IMR-90 (cell line): ENCODE measurements around the gene PLCB4.

Experiments used
- BHLHE40 ChIP-seq: fragments of 150-350 bp; IDR thresholded peaks from 2 replicates; pipeline ENCODE4 v1.6.1; 2016; ENCODE audit warnings: mild to moderate bottlenecking, low read depth, low read length
- CEBPB ChIP-seq: IDR thresholded peaks from 2 replicates; pipeline ENCODE4 v1.6.1; 2012; ENCODE audit warnings: low read depth, low read length, improper control_type of control experiment
- CTCF ChIP-seq: conservative IDR thresholded peaks from 2 replicates; pipeline ENCODE4 v1.5.1; 2012; ENCODE audit warnings: mild to moderate bottlenecking, low read depth, low read length, improper control_type of control experiment
- ELK1 ChIP-seq: fragments of 150-350 bp; IDR thresholded peaks from 2 replicates; pipeline ENCODE4 v1.6.1; 2016; ENCODE audit warnings: low read depth, mild to moderate bottlenecking, low read length, moderate library complexity, borderline replicate concordance
- FOS ChIP-seq: fragments of 150-350 bp; IDR thresholded peaks from 2 replicates; pipeline ENCODE4 v1.6.1; 2016; ENCODE audit warnings: low read depth, low read length
- MAZ ChIP-seq: IDR thresholded peaks from 2 replicates; pipeline ENCODE4 v1.6.1; 2012; ENCODE audit warnings: low read depth, mild to moderate bottlenecking, low read length, improper control_type of control experiment, moderate library complexity, borderline replicate concordance
- MXI1 ChIP-seq: IDR thresholded peaks from 2 replicates; pipeline ENCODE4 v1.6.1; 2012; ENCODE audit warnings: low read depth, mild to moderate bottlenecking, low read length, moderate library complexity, borderline replicate concordance
- NFE2L2 ChIP-seq: fragments of 150-350 bp; IDR thresholded peaks from 2 replicates; pipeline ENCODE4 v1.6.1; 2016; ENCODE audit warnings: low read depth, mild to moderate bottlenecking, low read length
- POLR2A ChIP-seq: IDR thresholded peaks from 2 replicates; pipeline ENCODE4 v1.6.1; 2012; ENCODE audit warnings: mild to moderate bottlenecking, low read depth, low read length
- RAD21 ChIP-seq: IDR thresholded peaks from 2 replicates; pipeline ENCODE4 v1.6.1; 2012; ENCODE audit warnings: low read length, improper control_type of control experiment
- RCOR1 ChIP-seq: IDR thresholded peaks from 2 replicates; pipeline ENCODE4 v1.6.1; 2012; ENCODE audit warnings: mild to moderate bottlenecking, low read length, improper control_type of control experiment; ENCODE audit not compliant: insufficient replicate concordance
- RFX5 ChIP-seq: IDR thresholded peaks from 2 replicates; pipeline ENCODE4 v1.8.0; 2012; ENCODE audit warnings: low read depth, mild to moderate bottlenecking, low read length, moderate library complexity
- SMC3 ChIP-seq: fragments of 150-350 bp; IDR thresholded peaks from 2 replicates; pipeline ENCODE4 v1.6.1; 2016; ENCODE audit warnings: low read depth, mild to moderate bottlenecking, antibody characterized with exemption, low read length, moderate library complexity
- USF2 ChIP-seq: fragments of 150-350 bp; IDR thresholded peaks from 2 replicates; pipeline ENCODE4 v1.6.1; 2017; ENCODE audit warnings: mild to moderate bottlenecking, antibody characterized with exemption, low read length, low read depth

- TF ChIP-seq MXI1: no peak
- TF ChIP-seq POLR2A: no peak
- TF ChIP-seq SMC3: no peak
- TF ChIP-seq CTCF: no peak
- no peak for TF ChIP-seq NFE2L2
- no peak for TF ChIP-seq RCOR1
- TF ChIP-seq ELK1: no peak
- TF ChIP-seq CEBPB: no peak
- TF ChIP-seq MAZ: no peak
- TF ChIP-seq BHLHE40: no peak
- no peak for TF ChIP-seq RFX5
- no peak for TF ChIP-seq USF2
- TF ChIP-seq RAD21: no peak
- TF ChIP-seq FOS: no peak
Measured at GRCh38 chr20:9161311-9161710, 92.4 kb downstream of the PLCB4 start.
